WTC11 (cell line): ENCODE data around the gene VSIG1. TPM values are rescaled to one million over a fixed set of nuclear protein-coding genes. Genes with fewer than 3 reads are reported as not detected.

Experiments used
- ATAC-seq: fragments of 200-7000 bp; cut with Tn5 transposase; 2 replicates; pipeline ENCODE4 v1.10.0; 2021; ENCODE audit warnings: mild to moderate bottlenecking, moderate library complexity
- CTCF ChIA-PET: fragments of 300-600 bp; sonication (Branson Sonifier 250); formaldehyde crosslinking; loops from one replicate; lab custom pipeline; 2021; ENCODE audit warnings: antibody characterized with exemption; lab: Charles Lee
- POLR2A ChIA-PET: fragments of 350-600 bp; sonication (Branson Sonifier 250); formaldehyde crosslinking; loops from one replicate; lab custom pipeline; 2021; ENCODE audit warnings: antibody characterized with exemption; lab: Charles Lee
- DNase-seq: peaks from one replicate; pipeline ENCODE4 v3.0.0; 2021; ENCODE audit warnings: low spot score
- H3K27ac Mint-ChIP-seq: 2 replicates; pipeline ENCODE4 v1.8.0; 2021; ENCODE audit warnings: mixed read lengths
- H3K27me3 Mint-ChIP-seq: 2 replicates; pipeline ENCODE4 v1.8.0; 2021; ENCODE audit warnings: low read depth, mild to moderate bottlenecking, moderate library complexity, mixed read lengths
- H3K36me3 Mint-ChIP-seq: 2 replicates; pipeline ENCODE4 v1.8.0; 2021; ENCODE audit warnings: mixed read lengths
- H3K4me1 Mint-ChIP-seq: 2 replicates; pipeline ENCODE4 v1.8.0; 2022; ENCODE audit warnings: mixed read lengths
- H3K4me3 Mint-ChIP-seq: 2 replicates; pipeline ENCODE4 v1.8.0; 2021; ENCODE audit warnings: mild to moderate bottlenecking, moderate library complexity, mixed read lengths
- H3K9me3 Mint-ChIP-seq: 2 replicates; pipeline ENCODE4 v1.8.0; 2021; ENCODE audit warnings: mixed read lengths
- CTCF ChIP-seq: fragments of 200-600 bp; IDR thresholded peaks from 2 replicates; pipeline ENCODE4 v1.8.0; 2022; ENCODE audit warnings: antibody characterized with exemption
- E2F5 ChIP-seq: sonication (generic); formaldehyde crosslinking; IDR thresholded peaks from 2 replicates; pipeline ENCODE4 v1.8.1; 2022; ENCODE audit warnings: mild to moderate bottlenecking, moderate library complexity, missing genetic modification reagents
- HMGA2 ChIP-seq: fragments of 250-450 bp; sonication (Bioruptor Pico); IDR thresholded peaks from 2 replicates; pipeline ENCODE4 v1.4.0; 2021; ENCODE audit warnings: mild to moderate bottlenecking, moderate library complexity
- HMGXB4 ChIP-seq: sonication (generic); formaldehyde crosslinking; IDR thresholded peaks from 2 replicates; pipeline ENCODE4 v1.8.1; 2023; ENCODE audit warnings: mild to moderate bottlenecking, moderate library complexity, missing genetic modification reagents
- IRF2 ChIP-seq: sonication (generic); formaldehyde crosslinking; IDR thresholded peaks from 2 replicates; pipeline ENCODE4 v1.8.0; 2022; ENCODE audit warnings: low read depth, missing genetic modification reagents, borderline replicate concordance
- JUN ChIP-seq: sonication (generic); formaldehyde crosslinking; IDR thresholded peaks from 2 replicates; pipeline ENCODE4 v1.8.0; 2023; ENCODE audit warnings: mild to moderate bottlenecking, missing genetic modification reagents
- MXD4 ChIP-seq: fragments of 250-450 bp; sonication (Bioruptor Pico); IDR thresholded peaks from 2 replicates; pipeline ENCODE4 v1.8.0; 2021; ENCODE audit warnings: mild to moderate bottlenecking, moderate library complexity, borderline replicate concordance
- NFYB ChIP-seq: sonication (generic); formaldehyde crosslinking; conservative IDR thresholded peaks from 2 replicates; pipeline ENCODE4 v1.8.0; 2022; ENCODE audit warnings: low read depth, missing genetic modification reagents
- NR2C2 ChIP-seq: sonication (generic); formaldehyde crosslinking; IDR thresholded peaks from 2 replicates; pipeline ENCODE4 v1.8.0; 2022; ENCODE audit warnings: mild to moderate bottlenecking, missing genetic modification reagents
- PRRX2 ChIP-seq: fragments of 250-450 bp; sonication (Bioruptor Pico); IDR thresholded peaks from 2 replicates; pipeline ENCODE4 v1.8.0; 2021; ENCODE audit warnings: mild to moderate bottlenecking
- RELA ChIP-seq: sonication (generic); formaldehyde crosslinking; IDR thresholded peaks from 2 replicates; pipeline ENCODE4 v1.8.1; 2022; ENCODE audit warnings: missing genetic modification reagents, mild to moderate bottlenecking, borderline replicate concordance
- RORB ChIP-seq: fragments of 250-450 bp; sonication (Bioruptor Pico); IDR thresholded peaks from 2 replicates; pipeline ENCODE4 v1.9.0; 2021; ENCODE audit warnings: mild to moderate bottlenecking
- ZNF317 ChIP-seq: sonication (generic); formaldehyde crosslinking; IDR thresholded peaks from 2 replicates; pipeline ENCODE4 v1.8.1; 2023; ENCODE audit warnings: low read depth, mild to moderate bottlenecking, moderate library complexity, missing genetic modification reagents, borderline replicate concordance
- ZNF416 ChIP-seq: fragments of 250-450 bp; sonication (Bioruptor Pico); IDR thresholded peaks from 2 replicates; pipeline ENCODE4 v1.9.0; 2021; ENCODE audit warnings: mild to moderate bottlenecking, inconsistent platforms
- total RNA-seq: library from RNA; stranded (reverse); gene quantifications from 3 replicates; pipeline ENCODE4 v1.2.3, GENCODE V29; 2021
- TF ChIP-seq, protein P1 (sequence below): sonication (generic); formaldehyde crosslinking; IDR thresholded peaks from 2 replicates; pipeline ENCODE4 v1.8.0; 2023; ENCODE audit warnings: missing genetic modification reagents, mild to moderate bottlenecking, borderline replicate concordance
- TF ChIP-seq, protein P2 (sequence below): sonication (generic); formaldehyde crosslinking; IDR thresholded peaks from 2 replicates; pipeline ENCODE4 v1.8.0; 2022; ENCODE audit warnings: missing genetic modification reagents
- TF ChIP-seq, protein P3 (sequence below): fragments of 250-450 bp; sonication (Bioruptor Pico); IDR thresholded peaks from 2 replicates; pipeline ENCODE4 v1.8.0; 2021; ENCODE audit warnings: mild to moderate bottlenecking
- TF ChIP-seq, protein P4 (sequence below): sonication (generic); formaldehyde crosslinking; IDR thresholded peaks from 2 replicates; pipeline ENCODE4 v1.8.0; 2023; ENCODE audit warnings: mild to moderate bottlenecking, missing genetic modification reagents

Gene VSIG1
- total RNA-seq, 1 experiment from 2014 or later = 1.2 TPM

GRCh38 chrX:108091878-108092291 is 47.0 kb downstream of the VSIG1 start:
- no peak for DNase-seq
- H3K27me3 Mint-ChIP-seq = no peaks in the 10 kb centered on the region; the same call in none of the 2 replicates
- POLR2A ChIA-PET = no interaction called here
- CTCF ChIA-PET = interaction anchor here (0.9 to 2.0 kb wide), 3 partner anchors 25 to 71 kb away, joined by 3 to 8 read pairs (median 4); no protein-coding TSS in a partner anchor
- H3K4me3 Mint-ChIP-seq = no peak overlapping the region
- no peak overlapping the region for H3K27ac Mint-ChIP-seq
- H3K36me3 Mint-ChIP-seq = peaks cover 4% of the 10 kb centered on the region
- TF ChIP-seq, protein P1, sequence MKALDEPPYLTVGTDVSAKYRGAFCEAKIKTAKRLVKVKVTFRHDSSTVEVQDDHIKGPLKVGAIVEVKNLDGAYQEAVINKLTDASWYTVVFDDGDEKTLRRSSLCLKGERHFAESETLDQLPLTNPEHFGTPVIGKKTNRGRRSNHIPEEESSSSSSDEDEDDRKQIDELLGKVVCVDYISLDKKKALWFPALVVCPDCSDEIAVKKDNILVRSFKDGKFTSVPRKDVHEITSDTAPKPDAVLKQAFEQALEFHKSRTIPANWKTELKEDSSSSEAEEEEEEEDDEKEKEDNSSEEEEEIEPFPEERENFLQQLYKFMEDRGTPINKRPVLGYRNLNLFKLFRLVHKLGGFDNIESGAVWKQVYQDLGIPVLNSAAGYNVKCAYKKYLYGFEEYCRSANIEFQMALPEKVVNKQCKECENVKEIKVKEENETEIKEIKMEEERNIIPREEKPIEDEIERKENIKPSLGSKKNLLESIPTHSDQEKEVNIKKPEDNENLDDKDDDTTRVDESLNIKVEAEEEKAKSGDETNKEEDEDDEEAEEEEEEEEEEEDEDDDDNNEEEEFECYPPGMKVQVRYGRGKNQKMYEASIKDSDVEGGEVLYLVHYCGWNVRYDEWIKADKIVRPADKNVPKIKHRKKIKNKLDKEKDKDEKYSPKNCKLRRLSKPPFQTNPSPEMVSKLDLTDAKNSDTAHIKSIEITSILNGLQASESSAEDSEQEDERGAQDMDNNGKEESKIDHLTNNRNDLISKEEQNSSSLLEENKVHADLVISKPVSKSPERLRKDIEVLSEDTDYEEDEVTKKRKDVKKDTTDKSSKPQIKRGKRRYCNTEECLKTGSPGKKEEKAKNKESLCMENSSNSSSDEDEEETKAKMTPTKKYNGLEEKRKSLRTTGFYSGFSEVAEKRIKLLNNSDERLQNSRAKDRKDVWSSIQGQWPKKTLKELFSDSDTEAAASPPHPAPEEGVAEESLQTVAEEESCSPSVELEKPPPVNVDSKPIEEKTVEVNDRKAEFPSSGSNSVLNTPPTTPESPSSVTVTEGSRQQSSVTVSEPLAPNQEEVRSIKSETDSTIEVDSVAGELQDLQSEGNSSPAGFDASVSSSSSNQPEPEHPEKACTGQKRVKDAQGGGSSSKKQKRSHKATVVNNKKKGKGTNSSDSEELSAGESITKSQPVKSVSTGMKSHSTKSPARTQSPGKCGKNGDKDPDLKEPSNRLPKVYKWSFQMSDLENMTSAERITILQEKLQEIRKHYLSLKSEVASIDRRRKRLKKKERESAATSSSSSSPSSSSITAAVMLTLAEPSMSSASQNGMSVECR = no peak
- TF ChIP-seq, protein P2, sequence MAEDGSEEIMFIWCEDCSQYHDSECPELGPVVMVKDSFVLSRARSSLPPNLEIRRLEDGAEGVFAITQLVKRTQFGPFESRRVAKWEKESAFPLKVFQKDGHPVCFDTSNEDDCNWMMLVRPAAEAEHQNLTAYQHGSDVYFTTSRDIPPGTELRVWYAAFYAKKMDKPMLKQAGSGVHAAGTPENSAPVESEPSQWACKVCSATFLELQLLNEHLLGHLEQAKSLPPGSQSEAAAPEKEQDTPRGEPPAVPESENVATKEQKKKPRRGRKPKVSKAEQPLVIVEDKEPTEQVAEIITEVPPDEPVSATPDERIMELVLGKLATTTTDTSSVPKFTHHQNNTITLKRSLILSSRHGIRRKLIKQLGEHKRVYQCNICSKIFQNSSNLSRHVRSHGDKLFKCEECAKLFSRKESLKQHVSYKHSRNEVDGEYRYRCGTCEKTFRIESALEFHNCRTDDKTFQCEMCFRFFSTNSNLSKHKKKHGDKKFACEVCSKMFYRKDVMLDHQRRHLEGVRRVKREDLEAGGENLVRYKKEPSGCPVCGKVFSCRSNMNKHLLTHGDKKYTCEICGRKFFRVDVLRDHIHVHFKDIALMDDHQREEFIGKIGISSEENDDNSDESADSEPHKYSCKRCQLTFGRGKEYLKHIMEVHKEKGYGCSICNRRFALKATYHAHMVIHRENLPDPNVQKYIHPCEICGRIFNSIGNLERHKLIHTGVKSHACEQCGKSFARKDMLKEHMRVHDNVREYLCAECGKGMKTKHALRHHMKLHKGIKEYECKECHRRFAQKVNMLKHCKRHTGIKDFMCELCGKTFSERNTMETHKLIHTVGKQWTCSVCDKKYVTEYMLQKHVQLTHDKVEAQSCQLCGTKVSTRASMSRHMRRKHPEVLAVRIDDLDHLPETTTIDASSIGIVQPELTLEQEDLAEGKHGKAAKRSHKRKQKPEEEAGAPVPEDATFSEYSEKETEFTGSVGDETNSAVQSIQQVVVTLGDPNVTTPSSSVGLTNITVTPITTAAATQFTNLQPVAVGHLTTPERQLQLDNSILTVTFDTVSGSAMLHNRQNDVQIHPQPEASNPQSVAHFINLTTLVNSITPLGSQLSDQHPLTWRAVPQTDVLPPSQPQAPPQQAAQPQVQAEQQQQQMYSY (CRISPR knock-in tag) = no peak
- no peak for TF ChIP-seq IRF2 (CRISPR knock-in tag)
- TF ChIP-seq MXD4 (CRISPR knock-in tag) = no peak
- TF ChIP-seq, protein P3, sequence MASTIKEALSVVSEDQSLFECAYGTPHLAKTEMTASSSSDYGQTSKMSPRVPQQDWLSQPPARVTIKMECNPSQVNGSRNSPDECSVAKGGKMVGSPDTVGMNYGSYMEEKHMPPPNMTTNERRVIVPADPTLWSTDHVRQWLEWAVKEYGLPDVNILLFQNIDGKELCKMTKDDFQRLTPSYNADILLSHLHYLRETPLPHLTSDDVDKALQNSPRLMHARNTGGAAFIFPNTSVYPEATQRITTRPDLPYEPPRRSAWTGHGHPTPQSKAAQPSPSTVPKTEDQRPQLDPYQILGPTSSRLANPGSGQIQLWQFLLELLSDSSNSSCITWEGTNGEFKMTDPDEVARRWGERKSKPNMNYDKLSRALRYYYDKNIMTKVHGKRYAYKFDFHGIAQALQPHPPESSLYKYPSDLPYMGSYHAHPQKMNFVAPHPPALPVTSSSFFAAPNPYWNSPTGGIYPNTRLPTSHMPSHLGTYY (CRISPR knock-in tag) = no peak
- no peak for TF ChIP-seq JUN (CRISPR knock-in tag)
- no peaks in the 10 kb centered on the region for H3K9me3 Mint-ChIP-seq
- ATAC-seq = peak; percentile 40
- no peaks in the 10 kb centered on the region for H3K4me1 Mint-ChIP-seq

GRCh38 chrX:108097380-108097779 is 52.5 kb downstream of the VSIG1 start:
- DNase-seq (no peak), ATAC-seq (no peak)
- Mint-ChIP-seq H3K27ac (no peak overlapping the region), H3K27me3 (peaks cover 4% of the 10 kb centered on the region), H3K4me3 (no peak overlapping the region), H3K9me3 (no peaks in the 10 kb centered on the region), H3K4me1 (no peaks in the 10 kb centered on the region), H3K36me3 (no peaks in the 10 kb centered on the region)
- ChIA-PET POLR2A (no interaction called here), CTCF (no interaction called here)
- no peak for TF ChIP-seq E2F5 (CRISPR knock-in tag)
- TF ChIP-seq HMGXB4 (CRISPR knock-in tag) = no peak
- no peak for TF ChIP-seq RORB (CRISPR knock-in tag)
- TF ChIP-seq HMGA2 (CRISPR knock-in tag) = no peak
- no peak for TF ChIP-seq PRRX2 (CRISPR knock-in tag)
- TF ChIP-seq, protein P4, sequence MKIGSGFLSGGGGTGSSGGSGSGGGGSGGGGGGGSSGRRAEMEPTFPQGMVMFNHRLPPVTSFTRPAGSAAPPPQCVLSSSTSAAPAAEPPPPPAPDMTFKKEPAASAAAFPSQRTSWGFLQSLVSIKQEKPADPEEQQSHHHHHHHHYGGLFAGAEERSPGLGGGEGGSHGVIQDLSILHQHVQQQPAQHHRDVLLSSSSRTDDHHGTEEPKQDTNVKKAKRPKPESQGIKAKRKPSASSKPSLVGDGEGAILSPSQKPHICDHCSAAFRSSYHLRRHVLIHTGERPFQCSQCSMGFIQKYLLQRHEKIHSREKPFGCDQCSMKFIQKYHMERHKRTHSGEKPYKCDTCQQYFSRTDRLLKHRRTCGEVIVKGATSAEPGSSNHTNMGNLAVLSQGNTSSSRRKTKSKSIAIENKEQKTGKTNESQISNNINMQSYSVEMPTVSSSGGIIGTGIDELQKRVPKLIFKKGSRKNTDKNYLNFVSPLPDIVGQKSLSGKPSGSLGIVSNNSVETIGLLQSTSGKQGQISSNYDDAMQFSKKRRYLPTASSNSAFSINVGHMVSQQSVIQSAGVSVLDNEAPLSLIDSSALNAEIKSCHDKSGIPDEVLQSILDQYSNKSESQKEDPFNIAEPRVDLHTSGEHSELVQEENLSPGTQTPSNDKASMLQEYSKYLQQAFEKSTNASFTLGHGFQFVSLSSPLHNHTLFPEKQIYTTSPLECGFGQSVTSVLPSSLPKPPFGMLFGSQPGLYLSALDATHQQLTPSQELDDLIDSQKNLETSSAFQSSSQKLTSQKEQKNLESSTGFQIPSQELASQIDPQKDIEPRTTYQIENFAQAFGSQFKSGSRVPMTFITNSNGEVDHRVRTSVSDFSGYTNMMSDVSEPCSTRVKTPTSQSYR = no peak
- no peak for TF ChIP-seq RELA
- no peak for TF ChIP-seq CTCF
- no peak for TF ChIP-seq ZNF416 (CRISPR knock-in tag)
- no peak for TF ChIP-seq NR2C2 (CRISPR knock-in tag)
- no peak for TF ChIP-seq ZNF317 (CRISPR knock-in tag)
- TF ChIP-seq NFYB (CRISPR knock-in tag) = no peak
